NCI-H1417 (cell line): ENCODE data around the gene TSPAN33.
"Not testable (repeated sequence)": the region's sequence is repeated elsewhere in the genome, so short reads cannot be mapped to it uniquely, and the experiment has no call there.

Source experiments
- DNase-seq, 3 experiments: peaks; one replicate each; lab custom pipeline; 2025; lab: John Stamatoyannopoulos, UW

Gene TSPAN33

DNA sequence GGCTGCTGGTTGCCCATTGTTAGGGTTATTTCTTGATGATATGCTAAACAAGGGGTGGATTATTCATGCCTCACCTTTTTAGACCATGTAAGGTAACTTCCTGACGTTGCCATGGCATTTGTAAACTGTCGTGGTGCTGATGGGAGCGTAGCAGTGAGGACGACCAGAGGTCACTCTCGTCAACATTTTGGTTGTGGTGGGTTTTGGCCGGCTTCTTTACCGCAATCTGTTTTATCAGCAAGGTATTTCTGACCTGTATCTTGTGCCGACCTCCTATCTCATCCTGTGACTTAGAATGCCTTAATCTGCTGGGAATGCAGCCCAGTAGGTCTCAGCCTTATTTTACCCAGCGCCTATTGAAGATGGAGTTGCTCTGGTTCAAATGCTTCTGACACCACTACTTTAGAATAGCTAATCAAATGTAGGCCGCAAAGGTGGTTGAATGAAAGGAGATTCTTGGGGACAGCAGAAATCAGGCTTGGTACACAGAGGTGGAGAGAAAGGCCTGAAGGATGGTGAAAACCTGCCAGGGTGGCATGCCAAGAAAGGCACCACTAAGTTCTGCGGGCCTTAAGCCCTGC lies 26.0 kb downstream of the TSPAN33 start:
- DNase-seq, result no peak

GRCh38 chr7:129173861-129174260 lies 29.4 kb downstream of the TSPAN33 start:
- not testable (repeated sequence) for DNase-seq

GRCh38 chr7:129176916-129177710 lies 32.6 kb downstream of the TSPAN33 start:
- DNase-seq, result peak in 2 of 3 experiments; percentile 33 to 73

DNA sequence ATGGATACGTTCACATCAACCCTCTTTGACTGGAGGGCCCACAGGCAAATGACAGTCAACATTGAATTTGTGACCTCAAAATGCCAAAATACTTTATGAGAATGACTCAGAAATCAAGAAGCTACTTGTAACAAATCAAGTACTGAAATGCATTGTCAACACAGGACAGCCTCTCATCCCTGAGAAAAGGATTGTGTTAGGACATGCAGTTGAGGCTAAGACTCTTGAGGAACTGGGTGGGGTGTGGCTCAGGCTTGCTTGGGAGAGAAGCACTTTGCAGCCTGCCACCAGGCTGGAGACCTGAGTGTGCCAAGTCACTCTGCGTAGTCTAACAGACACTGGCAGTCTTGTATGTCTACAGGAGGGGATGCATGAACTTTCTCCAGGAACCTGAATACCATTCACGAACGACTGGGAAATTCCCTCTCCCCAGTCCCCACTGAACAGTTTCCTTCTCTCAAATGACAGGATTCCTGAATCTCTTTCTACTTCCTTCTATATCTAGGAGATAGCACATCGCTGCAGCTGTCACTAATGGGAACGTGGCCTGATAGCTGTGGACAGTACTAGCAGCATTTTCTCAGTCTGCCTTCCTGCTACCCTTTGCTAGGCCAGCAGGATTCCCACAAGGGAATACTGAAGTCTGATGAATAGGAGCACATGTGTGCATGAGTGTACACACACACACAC lies 40.6 kb downstream of the TSPAN33 start:
- DNase-seq, result no peak

GRCh38 chr7:129186749-129187260 lies 42.3 kb downstream of the TSPAN33 start:
- no peak for DNase-seq

GRCh38 chr7:129187681-129188371 lies 43.3 kb downstream of the TSPAN33 start:
- no peak for DNase-seq

DNA sequence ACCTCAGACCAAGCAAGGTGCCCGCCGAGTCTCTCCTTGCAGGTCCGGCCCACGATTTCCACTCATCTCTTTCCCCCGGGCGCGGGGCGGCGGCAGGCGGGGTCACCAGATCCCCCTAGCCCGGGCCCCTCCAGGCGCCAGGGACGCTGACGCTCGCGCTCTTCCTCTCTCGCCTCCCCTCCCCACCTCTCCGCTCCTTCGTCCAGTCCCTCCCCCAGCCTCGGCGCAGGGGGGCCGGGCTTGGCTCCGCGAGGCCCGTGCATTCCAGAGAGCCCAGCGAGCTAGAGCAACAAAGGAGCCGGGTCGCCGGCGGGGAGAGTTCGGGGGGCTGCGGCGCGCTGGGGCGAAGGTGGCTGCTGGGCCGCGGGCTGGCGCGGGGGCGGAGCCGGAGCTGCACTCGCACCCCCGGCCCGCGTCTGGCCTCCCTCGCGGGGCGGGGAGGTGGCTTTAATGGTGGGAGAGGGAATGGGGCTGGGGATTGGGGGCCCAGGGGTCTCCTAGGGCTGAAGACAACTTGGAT lies 43.9 kb downstream of the TSPAN33 start, which contains the start of gene SMO:
Gene SMO, plus strand, starts transcription at position 262 of the 520 bp plus-strand sequence. CDS start 519 bp downstream, outside the sequence.
- peak in 2 of 3 experiments; percentile 51 to 60 for DNase-seq

GRCh38 chr7:129188892-129189660 lies 44.6 kb downstream of the TSPAN33 start:
- DNase-seq, result peak in 2 of 3 experiments; percentile 35 to 51

DNA sequence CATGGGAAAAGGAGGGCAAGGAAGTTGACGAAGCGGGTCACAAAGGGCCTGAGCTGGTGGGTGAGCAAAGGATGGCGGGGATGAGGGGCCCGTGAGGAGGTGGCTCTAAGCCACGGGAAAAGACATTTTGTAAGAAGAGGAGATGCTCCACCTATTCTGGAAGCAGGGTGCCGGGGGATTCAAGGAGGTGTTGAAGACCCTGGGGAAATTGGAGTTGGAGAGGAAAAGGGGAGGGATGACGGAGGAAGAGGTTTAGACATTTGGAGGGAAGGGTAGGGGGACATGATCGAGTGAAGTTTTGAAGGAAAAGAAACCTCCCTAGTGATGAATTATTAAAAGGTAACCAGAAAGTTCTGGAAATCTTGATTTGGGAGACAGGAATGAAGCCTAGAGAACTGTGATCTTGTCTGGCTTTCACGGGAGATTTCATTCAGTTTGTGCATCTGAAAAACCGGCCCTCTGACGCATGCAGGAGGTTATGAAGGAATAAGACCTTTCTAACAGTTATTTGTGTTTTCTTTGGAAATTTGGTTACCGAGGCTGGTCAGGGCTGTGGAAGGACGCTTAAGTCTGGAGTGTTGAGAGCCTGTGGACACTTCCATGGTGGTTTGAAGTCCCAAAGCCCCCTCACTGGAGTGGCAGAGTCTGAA lies 45.3 kb downstream of the TSPAN33 start:
- no peak for DNase-seq

DNA sequence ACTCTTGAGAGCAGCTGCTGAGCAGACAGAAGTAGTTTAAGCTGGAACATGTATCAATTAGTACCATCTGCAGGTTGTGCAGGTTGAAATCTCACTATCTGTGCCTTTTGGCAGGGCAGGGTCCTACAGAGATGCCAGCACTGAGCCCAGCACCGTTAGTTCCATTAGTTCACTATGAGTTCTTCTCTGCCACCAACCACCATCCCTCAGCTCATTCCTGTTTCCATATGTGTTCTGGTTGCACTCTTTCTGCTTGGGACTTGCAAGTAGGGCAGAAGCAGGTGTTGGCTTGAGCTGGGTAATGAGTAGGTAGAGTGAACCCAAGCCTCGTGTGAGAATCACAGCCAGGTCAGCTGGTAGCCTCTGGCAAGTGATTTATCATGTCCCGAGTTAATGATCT lies 46.8 kb downstream of the TSPAN33 start:
- DNase-seq, result peak in 1 of 3 experiments; percentile 20

GRCh38 chr7:129193892-129194291 lies 49.4 kb downstream of the TSPAN33 start:
- no peak for DNase-seq

- DNase-seq, result no peak
Measured at GRCh38 chr7:129197771-129198170, 53.3 kb downstream of the TSPAN33 start.

GRCh38 chr7:129199406-129199805 lies 54.9 kb downstream of the TSPAN33 start:
- no peak for DNase-seq

DNA sequence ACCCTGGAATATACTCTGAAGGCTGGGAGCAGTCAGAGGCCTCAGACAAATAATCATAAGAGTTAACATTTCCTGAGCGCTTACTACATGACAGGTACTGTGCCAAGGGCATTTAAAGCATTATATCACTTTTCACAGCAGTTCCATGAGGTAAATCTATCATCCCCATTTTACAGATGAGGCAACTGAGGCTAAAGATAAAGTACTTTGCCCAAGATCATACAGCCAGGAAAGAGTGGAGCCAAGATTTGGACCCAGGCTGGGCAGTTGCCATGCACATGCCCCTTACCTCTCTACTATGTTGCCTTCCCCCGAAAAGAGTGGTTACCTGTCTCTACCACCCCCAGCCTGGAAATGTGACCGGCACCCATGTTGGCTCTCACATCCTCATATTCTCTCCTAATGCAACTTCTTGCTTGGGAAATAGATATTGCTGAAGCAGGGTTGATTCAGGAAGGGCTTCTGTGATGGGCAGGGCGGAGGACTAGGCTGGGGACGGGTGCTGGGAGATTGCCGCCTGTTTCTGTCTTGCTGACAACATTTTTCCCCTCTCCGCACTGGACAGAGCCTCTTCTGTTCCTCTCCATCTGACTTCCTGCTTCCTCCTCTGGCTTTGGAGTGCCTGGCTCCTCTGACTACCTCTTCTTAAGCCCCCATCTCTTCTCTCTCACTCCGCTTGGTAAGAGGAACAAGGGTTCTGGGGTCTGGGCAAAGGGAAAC lies 57.7 kb downstream of the TSPAN33 start:
- DNase-seq, result no peak

DNA sequence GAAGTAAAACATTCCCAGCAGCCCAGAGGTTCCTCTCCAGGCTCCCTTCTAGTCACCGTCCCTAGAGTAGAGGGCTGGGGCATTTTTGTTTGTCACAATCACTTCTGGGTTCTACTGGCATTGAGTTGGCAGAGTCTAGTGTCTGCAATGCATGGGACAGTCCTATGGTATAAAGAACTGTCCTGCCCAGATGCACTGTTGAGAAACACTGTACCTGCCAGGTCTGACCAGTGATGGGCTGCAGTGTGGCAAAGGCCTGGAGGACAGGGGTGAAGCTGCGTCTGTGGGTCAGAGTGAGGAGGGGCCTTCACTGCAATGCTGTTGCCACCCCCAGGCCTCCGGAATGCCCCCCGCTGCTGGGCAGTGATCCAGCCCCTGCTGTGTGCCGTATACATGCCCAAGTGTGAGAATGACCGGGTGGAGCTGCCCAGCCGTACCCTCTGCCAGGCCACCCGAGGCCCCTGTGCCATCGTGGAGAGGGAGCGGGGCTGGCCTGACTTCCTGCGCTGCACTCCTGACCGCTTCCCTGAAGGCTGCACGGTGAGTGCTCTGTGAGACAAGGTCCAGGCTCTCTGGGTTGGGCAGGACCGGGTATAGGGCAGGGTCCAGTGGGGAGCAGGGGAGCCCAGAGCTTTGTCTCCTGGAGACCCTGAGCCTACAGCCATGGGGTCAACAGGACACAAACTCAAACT lies 58.7 kb downstream of the TSPAN33 start:
- DNase-seq, result no peak

DNA sequence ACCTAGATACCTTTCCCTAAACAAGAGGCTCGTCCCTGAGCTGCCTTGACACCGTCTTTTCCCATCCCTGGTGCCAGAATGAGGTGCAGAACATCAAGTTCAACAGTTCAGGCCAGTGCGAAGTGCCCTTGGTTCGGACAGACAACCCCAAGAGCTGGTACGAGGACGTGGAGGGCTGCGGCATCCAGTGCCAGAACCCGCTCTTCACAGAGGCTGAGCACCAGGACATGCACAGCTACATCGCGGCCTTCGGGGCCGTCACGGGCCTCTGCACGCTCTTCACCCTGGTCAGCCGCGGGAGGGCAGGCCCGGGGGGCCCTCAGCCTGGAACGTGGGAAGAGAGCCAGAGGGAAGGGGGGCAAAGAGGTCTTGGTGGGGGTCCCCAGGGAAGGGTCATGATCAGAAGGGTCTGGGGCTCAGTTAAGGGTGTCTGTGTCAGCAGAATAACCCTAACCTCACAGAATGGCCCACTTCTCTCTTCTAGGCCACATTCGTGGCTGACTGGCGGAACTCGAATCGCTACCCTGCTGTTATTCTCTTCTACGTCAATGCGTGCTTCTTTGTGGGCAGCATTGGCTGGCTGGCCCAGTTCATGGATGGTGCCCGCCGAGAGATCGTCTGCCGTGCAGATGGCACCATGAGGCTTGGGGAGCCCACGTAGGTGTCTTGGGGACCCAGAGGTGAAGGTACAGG lies 60.8 kb downstream of the TSPAN33 start:
- DNase-seq, result no peak

- DNase-seq, result no peak
Measured at GRCh38 chr7:129205987-129206785, 61.7 kb downstream of the TSPAN33 start.

GRCh38 chr7:129208667-129209066 lies 64.2 kb downstream of the TSPAN33 start:
- no peak for DNase-seq
